Measurements from ENCODE around the gene P2RY12.

- TF ChIP-seq EZH2 (IDR thresholded peaks at IDR 0.05; ENCODE audit: low read length, missing control alignments): no peak
- TF ChIP-seq CTCF (conservative IDR thresholded peaks at IDR 0.05 in 1 of 2, IDR thresholded peaks at IDR 0.05 in 1 of 2; ENCODE audit: low read depth in 1 of 2, low read length in 2 of 2): no peak
Measured at GRCh38 chr3:151395806-151396205, 11.3 kb upstream of the P2RY12 start.

Data from fibroblast of lung (primary cell).